ENCODE measurements around the gene TOR2A.
"Not testable (repeated sequence)": the region's sequence is repeated elsewhere in the genome, so short reads cannot be mapped to it uniquely, and the experiment has no call there.

DNA sequence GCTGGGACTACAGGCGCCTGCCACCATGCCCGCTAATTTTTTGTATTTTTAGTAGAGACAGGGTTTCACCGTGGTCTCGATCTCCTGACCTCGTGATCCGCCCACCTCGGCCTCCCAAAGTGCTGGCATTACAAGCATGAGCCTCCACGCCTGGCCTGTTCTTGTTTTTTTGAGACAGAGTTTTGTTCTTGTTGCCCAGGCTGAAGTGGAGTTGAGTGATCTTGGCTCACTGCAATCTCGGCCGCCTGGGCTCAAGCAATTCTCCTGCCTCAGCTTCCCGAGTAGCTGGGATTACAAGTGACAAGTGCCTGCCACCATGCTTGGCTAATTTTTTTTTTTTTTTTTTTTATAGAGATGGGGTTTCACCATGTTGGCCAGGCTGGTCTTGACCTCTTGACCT, 21.7 kb upstream of the TOR2A start:
- TF ChIP-seq CTCF, EZH2phosphoT487 (IDR thresholded peaks at IDR 0.05): not testable (repeated sequence)

Measured in neural progenitor cell (in vitro differentiated cells).